BJ (cell line): ENCODE results near the gene THRSP. TPM values are rescaled to one million over a fixed set of nuclear protein-coding genes. Genes with fewer than 3 reads are reported as not detected.

Experiments used
- CTCF ChIA-PET: fragments of 350-600 bp; formaldehyde crosslinking; extraction: SDS; loops from one replicate; lab custom pipeline; 2021; ENCODE audit warnings: antibody characterized with exemption, inconsistent platforms; lab: Yijun Ruan, JAX
- POLR2A ChIA-PET: fragments of 300-600 bp; sonication (Branson Sonifier 250); formaldehyde crosslinking; extraction: SDS; loops from one replicate; lab custom pipeline; 2021; ENCODE audit warnings: antibody characterized with exemption; lab: Charles Lee
- DNase-seq: peaks from one replicate; pipeline ENCODE4 v3.0.0-alpha.2; 2011; ENCODE audit warnings: low read depth
- H3K27me3 ChIP-seq: 2 replicates; pipeline ENCODE4 v1.6.0; 2011; ENCODE audit warnings: low read length; ENCODE audit not compliant: control insufficient read depth, insufficient read depth
- H3K36me3 ChIP-seq: 2 replicates; pipeline ENCODE4 v1.5.1; 2011; ENCODE audit warnings: low read length; ENCODE audit not compliant: control insufficient read depth, insufficient read depth
- H3K4me3 ChIP-seq: 2 replicates; pipeline ENCODE4 v1.5.1; 2011; ENCODE audit warnings: low read depth, mild to moderate bottlenecking, control low read depth, low read length
- CTCF ChIP-seq: IDR thresholded peaks from 2 replicates; pipeline ENCODE4 v1.5.1; 2011; ENCODE audit warnings: low read depth, mild to moderate bottlenecking, control low read depth, inconsistent platforms, low read length, moderate library complexity; ENCODE audit not compliant: insufficient read depth
- polyA plus RNA-seq: library from polyadenylated mRNA; depleted of rRNA; stranded (reverse); fragments of >200 nt; gene quantifications from 2 replicates; pipeline ENCODE4 v1.2.3, GENCODE V29; 2011

Gene THRSP
- polyA plus RNA-seq, 1 experiment = not detected

- ChIA-PET POLR2A (no interaction called here), CTCF (interaction anchor here (0.7 to 2.1 kb wide), 2 partner anchors 8 to 14 kb away, joined by 3 to 6 read pairs; no protein-coding TSS in a partner anchor)
- H3K27me3 ChIP-seq = no peaks in the 10 kb centered on the region
- no peak overlapping the region for H3K4me3 ChIP-seq
- no peaks in the 10 kb centered on the region for H3K36me3 ChIP-seq
- TF ChIP-seq CTCF = no peak
- DNase-seq = no peak
These were observed 3.1 kb upstream of the THRSP start for GRCh38 chr11:78060533-78060932.

GRCh38 chr11:78061088-78061920 lies 2.4 kb upstream of the THRSP start:
- H3K27me3 ChIP-seq = no peaks in the 10 kb centered on the region
- CTCF ChIA-PET = interaction anchor here (0.7 kb wide), 1 partner anchor 8 kb away, joined by 3 read pairs; no protein-coding TSS in a partner anchor
- no peak overlapping the region for H3K4me3 ChIP-seq
- TF ChIP-seq CTCF = no peak
- POLR2A ChIA-PET = no interaction called here
- no peaks in the 10 kb centered on the region for H3K36me3 ChIP-seq
- DNase-seq = no peak

GRCh38 chr11:78061921-78062311 lies 1.7 kb upstream of the THRSP start:
- DNase-seq = no peak
- POLR2A ChIA-PET = no interaction called here
- Histone ChIP-seq H3K36me3 (no peaks in the 10 kb centered on the region), H3K27me3 (no peaks in the 10 kb centered on the region), H3K4me3 (no peak overlapping the region)
- CTCF ChIA-PET = no interaction called here
- no peak for TF ChIP-seq CTCF

GRCh38 chr11:78062671-78063070 lies 990 bp upstream of the THRSP start:
- DNase-seq = no peak
- Histone ChIP-seq H3K27me3 (no peaks in the 10 kb centered on the region), H3K36me3 (no peaks in the 10 kb centered on the region), H3K4me3 (no peak overlapping the region)
- CTCF ChIA-PET = interaction anchor here (1.2 kb wide), 1 partner anchor 361 kb away, joined by 3 read pairs; no protein-coding TSS in a partner anchor
- POLR2A ChIA-PET = no interaction called here
- TF ChIP-seq CTCF = no peak

GRCh38 chr11:78065203-78065602 lies 1.5 kb downstream of the THRSP start:
- no peak overlapping the region for H3K4me3 ChIP-seq
- no peak for DNase-seq
- ChIA-PET POLR2A (no interaction called here), CTCF (interaction anchor here (0.9 to 1.3 kb wide), 2 partner anchors 11 to 51 kb away, joined by 3 to 6 read pairs; no protein-coding TSS in a partner anchor)
- no peaks in the 10 kb centered on the region for H3K27me3 ChIP-seq
- no peak for TF ChIP-seq CTCF
- peaks cover 2% of the 10 kb centered on the region; the same call in 1 of the 2 replicates for H3K36me3 ChIP-seq
